Activated T-cell treated with anti-CD3 and anti-CD28 coated beads for 1 hour (primary cell): Measurements from ENCODE around the gene GORASP1.
A peak's percentile ranks its signal among the peaks of the same experiment; 100 is the strongest.

Source experiments
- DNase-seq: peaks from one replicate; pipeline ENCODE4 v3.0.0-alpha.2; 2020; ENCODE audit warnings: low read depth

GORASP1 gene

DNA sequence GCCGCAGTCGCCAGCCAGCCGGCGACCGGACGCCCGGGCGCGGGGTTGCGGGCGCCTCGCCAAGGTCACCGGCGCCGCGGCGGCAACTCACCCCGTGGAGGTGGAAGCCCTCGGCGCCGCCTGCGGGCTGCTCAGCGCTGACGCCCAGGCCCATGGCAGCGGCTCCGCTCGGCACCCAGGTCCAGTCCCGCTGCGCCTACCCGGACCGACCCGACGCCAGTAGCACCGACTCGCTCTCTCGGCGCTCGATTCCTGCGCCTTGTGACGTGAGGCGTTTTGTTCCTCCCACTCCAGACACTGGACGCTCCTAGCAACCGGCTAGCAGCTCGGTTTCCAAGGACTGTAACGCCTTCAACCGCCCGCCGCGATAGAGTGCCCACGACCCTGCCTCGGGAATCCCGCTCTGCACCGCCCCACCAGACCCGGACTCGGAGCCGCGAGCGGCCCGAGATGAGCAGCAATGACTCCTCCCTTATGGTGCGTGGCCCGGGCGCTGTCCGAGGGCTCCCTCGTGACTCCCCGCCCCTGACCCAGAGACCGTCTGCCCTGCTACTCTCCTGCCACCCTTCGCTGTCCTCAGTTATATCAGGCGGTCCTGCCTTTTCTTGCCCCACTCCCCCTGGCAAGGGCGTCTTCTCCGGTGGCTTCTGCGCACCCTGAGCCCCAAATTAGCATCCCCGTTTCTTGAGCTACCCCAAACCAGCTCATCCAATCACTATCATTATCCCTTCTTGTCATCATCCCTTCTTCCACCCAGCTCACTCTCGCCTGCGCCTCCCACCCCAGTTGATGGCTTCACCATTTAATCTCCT, at the start of gene GORASP1, which contains the start of gene TTC21A:
Gene GORASP1 (minus strand): TSS at position 240 of the 812 bp plus-strand sequence. CDS start 86 bp downstream, at position 154.
Gene TTC21A (plus strand): TSS at position 293 of the 812 bp plus-strand sequence. CDS start 158 bp downstream, at position 451.
- DNase-seq: peak; percentile 37

DNA sequence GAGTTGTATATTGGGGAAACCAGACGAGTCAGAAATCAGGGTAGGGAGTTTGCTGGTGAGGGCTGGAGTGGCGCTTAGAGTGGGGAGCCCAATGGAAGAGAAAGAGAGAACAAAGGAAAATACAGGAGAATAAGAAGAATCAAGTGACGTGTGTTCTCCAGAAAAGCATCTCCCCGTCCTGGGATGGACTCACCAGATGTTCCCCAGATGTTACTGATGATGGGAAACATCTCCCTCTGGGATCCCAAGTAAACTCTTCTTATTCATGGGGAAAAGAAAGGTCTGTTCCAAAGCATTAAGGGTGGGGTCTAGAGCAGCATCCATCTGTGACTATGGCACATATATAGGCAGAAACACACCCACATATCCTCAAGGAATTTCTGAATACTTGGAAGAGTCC, 49.0 kb upstream of the GORASP1 start:
- DNase-seq: no peak

DNA sequence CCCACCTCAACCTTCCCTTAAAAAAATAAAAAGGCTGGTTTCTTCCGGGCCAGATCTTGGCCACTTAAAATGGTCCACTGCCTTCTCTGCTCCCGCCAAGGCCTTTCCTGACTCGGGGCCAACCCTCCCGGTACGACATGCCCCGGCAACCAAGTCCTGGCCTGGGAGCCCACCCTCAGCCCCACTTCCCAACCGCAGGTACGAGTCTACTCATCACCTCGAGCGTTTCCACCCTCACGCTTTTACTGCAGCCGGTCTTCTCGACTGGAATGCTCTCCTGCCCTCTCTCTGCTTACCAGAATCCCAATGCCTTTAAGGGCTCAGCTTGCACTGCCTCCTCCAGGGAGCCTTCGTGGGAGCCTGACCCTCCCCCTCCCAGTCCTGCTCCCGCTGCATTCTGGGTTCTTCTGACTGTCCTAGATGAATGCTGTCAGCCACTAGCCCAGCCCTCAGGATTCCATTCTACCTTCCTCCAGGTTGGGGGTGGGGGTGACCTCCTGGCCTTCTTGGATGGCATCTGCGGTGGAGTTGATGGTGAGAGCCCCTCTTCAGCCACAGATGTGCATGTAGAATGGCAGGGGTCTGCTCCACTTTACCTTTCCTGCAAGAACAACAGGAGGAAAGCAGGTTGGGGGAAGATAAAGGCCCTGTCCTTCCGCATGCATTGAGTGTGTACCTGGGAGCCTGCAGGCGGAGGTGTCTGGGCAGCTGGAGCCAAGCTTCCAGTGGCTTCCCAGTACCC, 47.0 kb upstream of the GORASP1 start:
- no peak for DNase-seq

DNA sequence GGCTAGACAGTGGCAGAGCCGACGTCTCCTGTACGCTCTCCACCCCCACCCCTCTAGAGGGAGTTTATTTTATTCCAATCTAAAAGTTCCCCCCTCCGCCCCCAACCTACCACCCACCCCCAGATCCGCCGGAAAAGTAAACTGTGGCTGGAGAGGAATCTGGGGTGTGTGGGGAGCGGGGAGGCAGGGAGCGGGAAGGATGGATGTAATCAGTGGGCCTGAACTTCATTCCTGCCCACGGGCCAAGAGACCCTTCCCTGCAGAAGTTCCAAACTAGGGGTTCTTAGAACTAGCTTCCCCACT, 46.5 kb upstream of the GORASP1 start:
- no peak for DNase-seq

DNA sequence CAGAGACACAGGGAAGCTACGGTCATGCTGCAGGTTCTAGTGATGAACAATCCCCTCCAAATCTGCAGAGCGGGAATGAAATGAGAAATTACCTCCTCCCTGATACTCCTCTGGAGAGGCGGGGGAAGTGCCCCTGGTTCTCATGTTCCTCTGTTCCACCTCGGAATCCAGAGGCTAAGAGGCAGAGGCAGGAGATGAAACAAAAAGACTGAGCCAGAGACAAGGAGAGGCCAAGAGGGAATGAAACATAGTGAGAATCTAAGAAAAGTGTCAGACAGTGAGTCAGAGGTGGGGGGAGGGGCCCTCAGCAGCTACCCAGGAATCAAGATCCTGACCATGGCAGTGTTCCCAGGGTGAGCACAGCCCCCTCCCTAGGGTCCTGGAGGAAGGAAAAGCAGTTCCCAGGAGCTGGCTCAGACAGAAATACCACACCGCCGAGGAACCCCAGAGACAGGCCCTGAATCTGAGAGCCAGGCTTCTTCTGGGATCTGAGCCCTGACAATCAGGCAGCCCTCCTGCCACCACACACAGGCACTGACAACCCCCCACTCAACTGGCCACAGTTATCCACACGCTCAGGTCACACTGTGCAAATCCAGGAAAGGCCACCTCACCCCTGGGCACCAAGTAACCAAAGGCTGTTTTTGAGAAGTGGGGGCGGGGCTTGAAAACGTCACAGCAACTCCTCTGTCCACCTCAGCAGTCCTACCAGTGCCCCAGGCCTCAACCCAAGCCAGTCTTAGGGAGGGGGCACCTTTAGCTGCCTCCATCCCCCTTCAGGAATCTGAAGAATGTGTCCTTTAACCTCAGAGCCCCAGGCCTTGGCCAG, 43.6 kb upstream of the GORASP1 start:
- no peak for DNase-seq

DNA sequence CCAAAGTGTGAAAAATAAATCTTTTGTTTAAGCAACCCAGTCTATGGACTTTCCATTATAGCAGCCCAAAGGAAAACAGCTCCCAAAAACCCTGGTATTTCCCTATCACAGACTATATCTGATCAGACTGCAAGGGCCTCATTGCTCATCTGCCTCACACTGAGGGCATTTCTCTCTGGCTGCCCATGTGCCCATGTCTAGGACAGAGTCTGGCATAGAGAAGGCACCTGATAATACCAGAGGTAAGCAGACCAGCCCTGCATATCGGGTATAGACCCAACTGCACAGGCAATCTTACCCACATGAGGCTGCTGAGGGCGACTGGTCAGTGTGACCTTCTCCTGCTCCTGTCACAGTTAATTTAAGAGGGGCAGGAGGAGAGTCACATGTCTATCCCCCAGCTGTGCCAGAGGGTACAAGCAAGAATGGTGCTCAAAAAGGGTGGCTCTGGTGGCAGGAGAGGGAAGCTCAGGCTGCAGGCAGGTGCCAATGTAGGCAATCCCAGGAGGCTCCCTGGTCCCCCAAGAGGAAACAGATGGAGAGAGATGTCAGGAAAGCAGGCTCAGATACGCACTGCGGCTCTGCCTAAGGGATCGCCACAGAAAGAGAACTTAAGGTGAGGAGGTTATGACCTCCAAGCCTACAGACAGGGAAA, 42.8 kb upstream of the GORASP1 start:
- DNase-seq: no peak

DNA sequence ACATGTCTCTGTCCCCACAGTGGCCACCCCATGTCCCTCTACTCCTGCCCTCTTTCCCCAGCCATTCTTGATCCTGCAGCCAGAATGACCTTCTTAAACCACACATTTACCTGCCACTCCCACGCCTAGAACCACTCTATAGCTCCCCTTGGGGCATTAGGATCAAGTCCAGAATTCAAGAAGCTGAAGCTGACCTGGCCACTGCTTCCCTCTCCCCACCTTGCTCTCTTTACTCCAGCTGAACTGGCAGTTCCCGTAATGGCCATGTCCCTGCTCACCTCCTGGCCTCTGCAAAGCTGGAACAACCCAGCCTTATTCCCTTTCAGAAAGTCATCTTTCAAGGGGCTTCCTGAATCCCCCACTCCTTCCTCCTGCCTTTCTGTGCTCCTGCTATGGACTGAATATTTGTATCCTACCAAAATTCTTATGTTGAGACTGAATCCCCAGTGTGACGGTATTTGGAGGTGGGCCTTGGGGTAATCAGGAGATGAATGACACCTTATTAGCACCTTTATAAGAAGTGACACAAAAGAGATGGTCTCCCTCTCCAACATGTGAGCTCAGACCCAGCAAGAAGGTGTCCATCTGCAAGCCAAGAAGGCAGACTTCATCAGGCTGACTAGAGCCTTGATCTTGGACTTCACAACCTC, 42.2 kb upstream of the GORASP1 start:
- DNase-seq: no peak

DNA sequence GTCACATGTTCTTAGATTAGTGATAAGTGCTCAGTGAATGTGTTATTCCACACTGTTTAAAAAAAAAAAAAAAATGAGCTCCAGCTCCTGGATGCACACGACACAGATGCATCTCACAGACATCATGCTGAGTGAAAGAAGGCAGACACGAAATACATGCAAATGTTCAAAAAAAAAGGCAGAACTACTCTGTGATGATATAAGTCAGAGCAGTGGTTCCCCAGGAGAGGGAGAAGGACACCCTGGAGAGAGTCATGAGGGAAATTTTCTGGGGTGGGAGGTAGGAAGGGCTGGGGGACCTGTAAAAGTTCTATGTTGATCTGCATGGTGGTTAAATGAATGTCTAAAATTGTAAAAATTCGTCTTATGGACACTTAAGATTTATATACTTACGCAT, 41.6 kb upstream of the GORASP1 start:
- DNase-seq: no peak

DNA sequence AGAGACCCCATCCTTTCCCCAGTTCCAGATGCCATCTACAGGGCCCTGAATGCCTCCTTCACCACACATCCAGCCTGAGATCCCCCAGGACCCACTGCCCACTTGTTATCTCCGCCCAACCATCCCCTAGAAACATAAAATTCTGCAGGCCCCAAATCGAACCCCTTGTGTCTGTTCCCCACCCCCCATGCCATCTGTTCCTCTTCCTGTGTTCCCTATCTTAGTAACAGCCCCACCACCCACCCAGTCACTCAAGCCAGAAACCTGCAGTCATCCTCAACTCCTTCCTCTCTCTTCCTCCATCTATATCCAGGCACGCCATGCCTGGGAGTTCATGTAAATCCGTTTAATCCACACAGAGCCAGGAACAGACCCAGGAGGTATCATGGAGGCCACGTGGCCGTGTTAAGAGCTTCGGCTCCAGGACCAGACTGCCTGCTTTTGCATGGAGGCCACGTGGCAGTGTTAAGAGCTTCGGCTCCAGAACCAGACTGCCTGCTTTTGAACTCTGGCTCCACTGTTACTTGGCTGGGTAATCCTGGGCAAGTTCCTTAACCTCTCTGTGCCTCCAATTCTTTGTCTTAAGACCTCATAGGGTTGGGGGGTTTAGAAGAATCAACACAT, 41.1 kb upstream of the GORASP1 start:
- DNase-seq: no peak

DNA sequence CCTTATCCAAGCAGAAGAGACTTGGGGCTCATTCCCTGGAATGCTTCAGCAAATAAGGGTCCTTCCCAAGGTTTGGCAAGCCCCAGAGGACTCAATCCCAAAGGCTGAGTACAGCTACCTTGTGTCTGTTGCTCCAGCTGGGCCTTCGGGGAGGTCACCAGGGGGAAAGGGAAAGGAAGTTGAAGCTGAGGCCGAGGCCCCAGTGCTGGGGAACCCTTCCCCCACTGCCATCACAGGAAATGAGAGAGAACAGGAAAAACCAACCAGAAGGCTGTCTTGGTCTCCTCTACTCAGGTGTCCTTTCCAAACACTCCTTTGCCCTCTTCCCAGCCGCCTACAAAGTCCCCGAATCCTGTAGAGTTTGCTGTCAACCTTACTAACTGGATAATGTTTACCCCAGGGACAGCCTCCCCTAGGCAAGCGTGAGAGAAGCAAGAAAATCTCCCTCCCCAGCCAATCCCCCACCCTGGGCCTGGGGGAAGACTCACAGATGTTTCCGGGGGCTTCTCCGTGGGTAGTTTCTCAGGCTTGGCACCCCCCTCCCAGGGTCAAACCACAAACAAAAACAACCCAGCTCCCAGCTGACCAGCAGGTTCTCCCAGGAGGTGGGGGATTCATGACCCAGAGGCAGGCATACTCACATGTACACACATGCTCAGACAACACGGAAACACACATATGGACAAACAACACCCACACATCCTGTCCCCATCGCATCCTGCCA, 40.4 kb upstream of the GORASP1 start:
- DNase-seq: no peak

DNA sequence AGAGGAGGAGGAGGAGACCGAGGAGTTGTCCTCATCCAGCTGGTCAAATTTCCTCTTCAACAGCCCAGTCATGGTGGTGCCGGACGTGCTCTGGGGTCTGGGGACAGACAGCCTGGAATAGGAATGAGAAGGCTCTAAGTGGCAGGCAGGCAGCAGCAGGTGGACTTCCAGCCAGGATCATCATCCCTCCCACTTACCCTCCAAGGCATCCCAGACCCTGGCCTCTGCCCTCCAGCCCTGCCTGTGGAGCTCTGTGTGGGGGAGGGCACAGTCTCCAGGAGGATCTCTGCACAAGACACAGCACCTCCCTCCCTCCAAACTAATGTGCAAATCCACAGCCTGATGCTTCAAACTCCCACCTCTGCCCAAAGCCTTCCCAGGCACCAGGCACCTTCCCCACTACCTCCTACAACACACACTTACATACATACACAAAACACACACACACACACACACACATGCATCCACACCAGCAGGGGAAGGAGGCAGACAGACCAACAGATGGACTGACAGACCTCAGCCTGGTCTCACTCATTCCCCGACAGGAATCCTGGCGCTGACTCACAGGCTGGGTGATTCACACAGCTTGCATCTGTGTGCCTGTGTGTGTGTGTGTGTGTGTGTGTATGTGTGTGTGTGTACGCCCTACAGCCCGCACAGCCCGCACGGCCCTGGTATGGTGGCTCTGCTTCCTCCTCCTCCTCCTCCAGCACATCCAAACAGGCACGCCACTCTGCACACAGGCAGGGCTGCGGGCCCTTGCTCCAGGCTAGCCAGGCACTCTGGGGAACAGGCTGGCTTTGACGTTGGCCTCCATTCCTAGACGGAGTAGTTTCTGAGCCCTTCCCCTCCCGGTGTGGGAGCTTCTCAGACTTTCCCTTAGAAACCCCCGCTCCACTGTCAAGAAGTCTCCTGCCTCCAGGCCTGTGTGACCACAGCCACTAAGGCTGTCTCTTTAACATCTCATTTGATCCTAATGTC, 39.5 kb upstream of the GORASP1 start:
- DNase-seq: peak; percentile 57

DNA sequence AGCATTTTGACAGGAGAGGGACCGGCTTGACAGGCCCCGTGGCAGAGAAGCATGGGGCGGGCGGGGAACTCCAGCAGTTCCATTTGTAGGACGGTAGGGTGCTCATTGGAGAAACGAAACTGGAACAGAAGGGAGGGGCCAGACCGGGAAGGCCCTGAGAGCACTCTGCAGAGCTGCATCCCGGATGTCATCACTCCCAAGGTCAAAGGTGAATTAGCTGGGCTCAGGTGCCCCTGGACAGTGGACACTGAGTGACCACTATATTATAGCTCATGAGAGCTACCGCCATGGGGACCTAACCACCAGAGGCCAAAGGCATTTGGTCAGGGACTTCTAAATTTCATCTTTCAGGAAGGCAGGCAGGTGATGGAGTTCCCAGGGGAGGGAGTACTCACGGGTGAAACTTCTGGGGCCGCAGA, 38.7 kb upstream of the GORASP1 start:
- no peak for DNase-seq

DNA sequence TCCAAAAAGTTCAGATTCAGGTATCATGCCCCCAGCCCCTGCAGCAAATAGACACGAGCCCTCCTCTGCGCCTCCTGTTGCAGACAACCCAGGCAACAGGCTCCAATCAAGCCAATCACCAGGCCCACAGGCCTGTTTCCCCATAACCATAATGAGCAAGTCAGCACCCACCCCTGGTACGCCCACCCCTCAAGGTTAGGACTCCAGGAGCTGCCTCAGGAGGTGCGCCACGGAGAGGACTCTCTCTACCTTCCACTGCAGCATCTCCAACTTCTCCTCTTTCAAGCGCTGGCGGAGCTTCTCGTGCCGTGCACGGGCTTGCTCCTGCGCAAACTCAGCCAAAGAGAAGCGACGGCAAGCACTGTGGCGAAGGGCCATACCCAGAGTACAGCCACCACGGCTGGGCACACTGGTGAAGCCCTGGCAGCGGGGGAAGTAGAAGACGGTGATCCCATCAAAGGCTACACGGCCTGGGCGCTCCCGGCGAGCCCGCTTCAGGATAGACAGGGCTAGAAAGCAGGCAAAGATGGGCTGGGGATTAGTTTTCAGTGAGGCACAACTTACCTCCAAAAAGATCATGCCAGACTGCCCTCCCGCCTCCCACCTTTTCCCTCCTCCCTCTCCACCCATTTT, 37.4 kb upstream of the GORASP1 start:
- no peak for DNase-seq

DNA sequence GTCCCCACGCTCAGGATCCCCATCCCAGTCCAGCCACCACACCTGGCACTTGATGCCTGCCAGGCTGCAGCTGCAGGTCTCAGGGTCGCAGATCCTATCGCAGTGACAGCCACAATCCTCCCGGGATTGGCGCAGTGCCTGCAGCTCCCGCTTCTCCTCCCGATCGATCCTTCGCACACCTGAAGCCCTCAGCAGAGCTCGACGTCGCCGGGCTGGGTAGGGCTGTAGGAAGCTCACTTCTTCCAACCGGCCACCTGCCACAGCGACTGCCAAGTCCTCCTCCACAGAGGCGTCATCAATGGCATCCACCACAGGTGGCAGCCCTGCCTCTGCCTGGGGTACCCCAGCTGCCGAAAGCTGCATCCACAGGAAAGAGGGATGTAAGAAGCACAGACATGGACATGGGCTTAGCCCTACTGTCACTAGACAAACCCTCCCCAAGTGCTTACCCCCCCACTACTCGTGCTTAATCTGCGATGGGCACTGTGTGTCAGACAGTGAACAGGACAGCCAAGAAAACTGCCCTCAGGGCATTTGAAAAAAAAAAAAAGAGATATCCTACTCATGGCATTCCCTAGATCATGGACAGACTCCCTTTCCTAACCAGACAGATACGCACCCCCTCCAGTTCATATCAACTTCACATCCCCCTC, 36.8 kb upstream of the GORASP1 start:
- DNase-seq: no peak

DNA sequence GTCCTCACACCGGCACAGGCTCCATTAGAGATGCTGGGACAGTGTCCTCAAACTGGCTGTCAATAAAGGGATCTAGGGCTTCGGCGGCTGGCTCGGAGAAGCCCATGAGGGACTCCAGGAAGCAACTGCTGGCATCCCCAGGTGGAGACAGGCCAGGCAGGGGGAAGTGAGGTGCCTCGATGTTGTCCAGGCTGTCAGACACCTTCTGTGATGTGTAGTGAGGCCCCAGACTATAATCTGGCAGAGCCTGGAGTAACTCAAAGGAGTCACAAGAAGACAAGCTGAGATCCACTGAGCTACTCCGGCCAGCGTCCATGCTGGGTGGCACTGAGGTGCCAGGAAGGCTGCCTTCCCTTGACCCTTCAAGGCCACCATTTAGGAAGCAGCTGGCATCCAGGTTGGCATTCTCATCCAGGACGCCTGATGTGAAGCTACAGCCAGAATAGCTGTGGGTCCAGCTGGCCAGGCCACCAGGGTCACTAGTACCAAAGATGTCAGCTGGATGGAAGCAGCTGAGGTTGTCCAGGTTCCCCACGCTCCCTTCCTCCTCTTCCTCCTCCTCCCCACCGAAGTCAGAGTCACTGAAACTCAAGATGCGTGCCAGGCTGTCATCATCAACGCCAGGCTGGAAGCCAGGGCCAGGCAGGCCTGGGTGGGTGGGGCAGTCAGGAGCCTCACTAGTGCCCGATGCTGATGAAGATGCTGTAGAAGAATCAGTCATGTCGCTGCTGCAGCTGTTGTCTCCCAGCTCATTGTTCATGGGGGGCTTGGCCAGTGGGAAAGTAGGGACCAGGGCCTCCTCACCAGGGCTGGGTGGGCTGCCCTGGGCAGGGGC, 35.8 kb upstream of the GORASP1 start:
- no peak for DNase-seq

DNA sequence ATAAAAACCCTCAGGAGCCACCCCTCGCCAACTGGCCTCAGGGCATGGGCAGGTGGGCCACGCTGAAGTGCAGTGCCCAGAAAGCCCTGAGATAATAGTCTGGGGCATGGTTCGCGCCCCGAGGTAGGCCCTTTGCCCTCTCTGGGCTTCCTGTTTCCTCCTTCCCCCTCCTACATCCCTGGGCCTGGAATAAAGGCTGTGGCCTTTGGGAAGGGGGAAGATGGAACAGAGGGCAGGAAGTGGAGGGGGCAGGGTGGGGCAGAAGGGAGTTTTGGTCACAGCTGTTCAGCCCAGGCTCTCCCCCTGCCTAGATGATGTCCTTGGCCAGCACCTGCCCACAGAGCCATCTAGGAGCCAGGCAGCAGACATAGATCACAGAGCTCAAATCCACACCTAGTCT, 34.6 kb upstream of the GORASP1 start:
- DNase-seq: no peak
